HUES6 (cell line): ENCODE data around the gene ANKRD29.
"Not testable (repeated sequence)": the region's sequence is repeated elsewhere in the genome, so short reads cannot be mapped to it uniquely, and the experiment has no call there.

Source experiments
- H3K27ac ChIP-seq: 2 replicates; pipeline ENCODE4 v1.7.0; 2013; ENCODE audit warnings: low read depth, mild to moderate bottlenecking, low read length, inconsistent platforms
- H3K27me3 ChIP-seq: 2 replicates; pipeline ENCODE4 v1.6.1; 2013; ENCODE audit warnings: low read length; ENCODE audit not compliant: control insufficient read depth, insufficient read depth
- H3K36me3 ChIP-seq: 2 replicates; pipeline ENCODE4 v1.6.1; 2013; ENCODE audit warnings: low read length; ENCODE audit not compliant: control insufficient read depth, insufficient read depth
- H3K4me1 ChIP-seq: 2 replicates; pipeline ENCODE4 v1.6.1; 2013; ENCODE audit warnings: low read length; ENCODE audit not compliant: control insufficient read depth, insufficient read depth
- H3K4me3 ChIP-seq: 2 replicates; pipeline ENCODE4 v1.5.1; 2013; ENCODE audit warnings: low read depth, low read length
- H3K9ac ChIP-seq: one replicate; pipeline ENCODE4 v1.6.1; 2013; ENCODE audit warnings: mild to moderate bottlenecking, low read length
- H3K9me3 ChIP-seq: 2 replicates; pipeline ENCODE4 v1.6.1; 2013; ENCODE audit warnings: low read depth, low read length; ENCODE audit not compliant: control insufficient read depth, insufficient read depth

ANKRD29 gene

GRCh38 chr18:23568281-23569138 is 94.2 kb downstream of the ANKRD29 start:
- H3K27me3 ChIP-seq, result no peaks in the 10 kb centered on the region
- H3K4me3 ChIP-seq, result no peak overlapping the region
- 0 out of 2 replicates have a peak, but pooled peaks cover 2% of the 10 kb centered on the region for H3K4me1 ChIP-seq
- no peak overlapping the region for H3K27ac ChIP-seq
- H3K36me3 ChIP-seq, result peaks cover 92% of the 10 kb centered on the region
- no peak overlapping the region for H3K9ac ChIP-seq
- H3K9me3 ChIP-seq, result no peaks in the 10 kb centered on the region

GRCh38 chr18:23567671-23568070 is 95.0 kb downstream of the ANKRD29 start:
- no peak overlapping the region for H3K27ac ChIP-seq
- no peaks in the 10 kb centered on the region for H3K9me3 ChIP-seq
- no peak overlapping the region for H3K9ac ChIP-seq
- H3K36me3 ChIP-seq, result peaks cover 91% of the 10 kb centered on the region
- H3K4me1 ChIP-seq, result no peaks in the 10 kb centered on the region
- H3K4me3 ChIP-seq, result no peak overlapping the region
- H3K27me3 ChIP-seq, result no peaks in the 10 kb centered on the region

GRCh38 chr18:23565916-23566547 is 96.7 kb downstream of the ANKRD29 start:
- Histone ChIP-seq H3K9me3 (no peaks in the 10 kb centered on the region), H3K4me1 (no peaks in the 10 kb centered on the region), H3K4me3 (no peak overlapping the region), H3K36me3 (peaks cover 85% of the 10 kb centered on the region), H3K27ac (no peak overlapping the region), H3K9ac (no peak overlapping the region), H3K27me3 (no peaks in the 10 kb centered on the region)

- H3K36me3 ChIP-seq, result peaks cover 75% of the 10 kb centered on the region
- no peaks in the 10 kb centered on the region for H3K27me3 ChIP-seq
Measured at GRCh38 chr18:23563377-23564043, 99.2 kb downstream of the ANKRD29 start.

GRCh38 chr18:23560186-23560585 is 102.5 kb downstream of the ANKRD29 start:
- peaks cover 75% of the 10 kb centered on the region for H3K36me3 ChIP-seq
- no peaks in the 10 kb centered on the region for H3K9me3 ChIP-seq
- no peaks in the 10 kb centered on the region for H3K27me3 ChIP-seq
- H3K4me3 ChIP-seq, result no peak overlapping the region
- H3K9ac ChIP-seq, result no peak overlapping the region
- no peak overlapping the region for H3K27ac ChIP-seq
- no peaks in the 10 kb centered on the region for H3K4me1 ChIP-seq

More at GRCh38 chr18:23563377-23564043, 99.2 kb downstream of the ANKRD29 start:
- no peaks in the 10 kb centered on the region for H3K9me3 ChIP-seq
- H3K27ac ChIP-seq, result no peak overlapping the region
- no peaks in the 10 kb centered on the region for H3K4me1 ChIP-seq
- H3K4me3 ChIP-seq, result no peak overlapping the region
- H3K9ac ChIP-seq, result no peak overlapping the region

GRCh38 chr18:23557511-23557910 is 105.2 kb downstream of the ANKRD29 start:
- not testable (repeated sequence) for H3K4me3 ChIP-seq, H3K27ac ChIP-seq, H3K9me3 ChIP-seq, H3K9ac ChIP-seq, H3K27me3 ChIP-seq, H3K4me1 ChIP-seq
- peaks cover 81% of the 10 kb centered on the region for H3K36me3 ChIP-seq

GRCh38 chr18:23556145-23556780 is 106.4 kb downstream of the ANKRD29 start:
- Histone ChIP-seq H3K27ac (no peak overlapping the region), H3K9ac (no peak overlapping the region), H3K4me1 (no peaks in the 10 kb centered on the region)

GRCh38 chr18:23553887-23554286 is 108.8 kb downstream of the ANKRD29 start:
- Histone ChIP-seq H3K27me3 (no peaks in the 10 kb centered on the region), H3K27ac (no peak overlapping the region), H3K4me3 (no peak overlapping the region), H3K9ac (no peak overlapping the region), H3K9me3 (no peaks in the 10 kb centered on the region), H3K36me3 (peaks cover 88% of the 10 kb centered on the region), H3K4me1 (no peaks in the 10 kb centered on the region)

More at GRCh38 chr18:23556145-23556780, 106.4 kb downstream of the ANKRD29 start:
- Histone ChIP-seq H3K9me3 (no peaks in the 10 kb centered on the region), H3K4me3 (no peak overlapping the region), H3K36me3 (peaks cover 88% of the 10 kb centered on the region), H3K27me3 (no peaks in the 10 kb centered on the region)

GRCh38 chr18:23552505-23552904 is 110.2 kb downstream of the ANKRD29 start:
- no peak overlapping the region for H3K4me3 ChIP-seq
- H3K4me1 ChIP-seq, result no peaks in the 10 kb centered on the region
- no peaks in the 10 kb centered on the region for H3K27me3 ChIP-seq
- H3K36me3 ChIP-seq, result peaks cover 91% of the 10 kb centered on the region
- H3K9me3 ChIP-seq, result no peaks in the 10 kb centered on the region
- H3K27ac ChIP-seq, result no peak overlapping the region
- no peak overlapping the region for H3K9ac ChIP-seq

- Histone ChIP-seq H3K27ac (no peak overlapping the region), H3K9me3 (no peaks in the 10 kb centered on the region), H3K27me3 (no peaks in the 10 kb centered on the region), H3K4me1 (no peaks in the 10 kb centered on the region), H3K9ac (no peak overlapping the region), H3K4me3 (no peak overlapping the region), H3K36me3 (peaks cover 91% of the 10 kb centered on the region)
Measured at GRCh38 chr18:23551978-23552377, 110.7 kb downstream of the ANKRD29 start.
